ENCODE measurements around the gene MUC6.
"Not testable (repeated sequence)": the region's sequence is repeated elsewhere in the genome, so short reads cannot be mapped to it uniquely, and the experiment has no call there.

MUC6 gene

GRCh38 chr11:984546-984945 is 52.0 kb downstream of the MUC6 start:
- DNase-seq = no peak

GRCh38 chr11:981764-982163 is 54.8 kb downstream of the MUC6 start:
- no peak for DNase-seq

DNA sequence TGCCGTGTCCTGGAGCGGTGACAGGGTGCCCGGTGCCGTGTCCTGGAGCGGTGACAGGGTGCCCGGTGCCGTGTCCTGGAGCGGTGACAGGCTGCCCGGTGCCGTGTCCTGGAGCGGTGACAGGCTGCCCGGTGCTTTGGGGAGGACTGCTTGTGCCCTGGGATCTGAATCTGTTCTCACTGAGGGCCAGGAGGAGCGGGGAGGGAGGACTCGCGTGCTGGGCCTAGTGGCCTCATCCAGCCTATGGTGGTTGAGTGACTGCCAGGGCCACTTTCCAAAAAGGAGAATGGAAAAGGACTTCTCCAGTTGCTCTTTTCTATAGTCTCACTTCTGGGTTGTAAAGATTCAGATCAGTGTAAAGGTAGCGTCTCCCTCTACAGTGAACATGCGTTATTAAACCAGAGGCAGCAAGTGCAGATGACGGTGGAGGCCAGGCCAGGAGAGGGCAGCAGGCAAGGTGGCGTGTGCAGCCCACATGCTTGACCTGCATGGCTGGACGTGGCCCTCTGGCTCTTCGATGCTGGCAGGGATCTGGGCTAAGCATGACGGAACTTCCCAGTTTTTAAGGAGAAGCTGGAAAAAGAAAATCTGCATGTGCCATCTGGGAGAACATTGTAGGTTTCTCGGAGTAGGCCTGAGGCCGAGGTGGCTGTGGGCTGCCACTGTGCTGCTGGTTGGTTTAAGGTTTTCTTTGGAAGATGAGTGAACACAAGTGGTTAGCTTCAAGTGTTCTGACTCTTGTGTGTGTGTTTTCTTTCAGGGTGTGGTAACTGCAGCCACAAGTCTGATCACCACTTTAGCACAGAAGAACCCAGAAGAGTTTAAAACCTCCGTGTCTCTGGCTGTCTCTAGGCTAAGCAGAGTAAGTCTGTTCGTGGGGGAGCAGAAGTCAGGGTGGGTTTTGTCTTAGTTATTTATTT is 55.8 kb downstream of the MUC6 start:
- no peak for DNase-seq

DNA sequence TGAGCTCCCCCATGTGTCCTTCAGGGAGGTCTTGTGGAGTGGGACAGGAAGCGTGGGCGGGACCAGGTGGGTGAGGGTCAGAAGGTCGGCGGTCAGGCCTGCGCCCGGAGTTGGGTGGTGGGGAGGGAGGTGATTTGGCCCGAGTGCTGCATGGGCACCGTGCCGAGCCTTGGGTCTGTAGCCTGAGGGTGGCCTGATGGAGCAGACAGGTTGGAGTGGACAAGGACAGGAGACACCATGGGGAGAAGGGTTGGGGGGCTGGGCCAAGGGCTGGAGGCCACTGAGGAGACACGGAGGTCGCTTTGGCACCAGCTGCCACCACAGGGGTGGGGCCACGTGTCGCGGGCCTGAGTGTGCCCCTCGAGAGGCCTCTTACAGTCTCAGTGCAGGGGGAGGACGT is 57.7 kb downstream of the MUC6 start:
- DNase-seq = no peak

DNA sequence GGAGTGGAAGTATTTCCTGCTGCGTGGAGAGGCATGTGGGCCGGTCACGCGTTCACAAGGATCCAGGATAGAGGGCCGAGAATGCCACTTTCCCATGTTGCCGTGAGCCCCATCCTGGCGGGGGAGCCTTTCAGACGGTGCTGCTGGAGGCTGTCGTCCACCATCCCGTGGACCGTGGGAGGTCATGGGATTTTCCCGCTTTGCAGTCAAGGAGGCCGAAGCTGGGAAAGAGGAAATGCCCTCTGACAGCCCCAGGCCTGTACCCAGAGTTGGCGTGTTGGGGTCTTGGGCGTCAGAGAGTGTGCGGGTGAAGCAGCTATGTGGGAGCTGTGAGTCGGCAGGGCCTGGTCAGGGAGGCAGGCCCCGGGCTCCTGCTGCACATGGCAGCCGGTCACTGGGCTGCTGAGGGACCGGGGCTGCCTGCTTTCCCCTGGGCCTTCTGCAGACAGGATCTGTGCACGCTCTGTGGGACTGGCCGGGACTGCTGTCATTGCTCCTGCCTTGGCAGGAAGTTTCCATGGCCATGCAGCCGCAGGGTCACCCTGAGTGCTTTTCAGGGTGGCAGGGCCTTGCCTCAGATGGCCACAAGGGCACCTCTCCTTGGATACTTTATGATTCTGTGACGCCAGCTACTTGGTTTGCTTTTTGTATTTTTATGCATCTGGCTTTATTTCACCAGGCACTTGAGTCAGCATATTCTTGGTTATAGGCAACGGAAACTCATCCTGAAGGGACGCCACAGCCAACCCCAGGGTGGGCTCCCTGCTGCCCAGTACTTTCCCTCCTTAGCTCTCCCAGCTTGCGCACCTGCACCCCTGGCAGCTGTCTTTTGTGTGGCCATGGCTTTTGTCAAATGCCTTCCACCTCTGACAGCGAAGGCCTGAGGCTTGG is 58.4 kb downstream of the MUC6 start:
- no peak for DNase-seq

DNA sequence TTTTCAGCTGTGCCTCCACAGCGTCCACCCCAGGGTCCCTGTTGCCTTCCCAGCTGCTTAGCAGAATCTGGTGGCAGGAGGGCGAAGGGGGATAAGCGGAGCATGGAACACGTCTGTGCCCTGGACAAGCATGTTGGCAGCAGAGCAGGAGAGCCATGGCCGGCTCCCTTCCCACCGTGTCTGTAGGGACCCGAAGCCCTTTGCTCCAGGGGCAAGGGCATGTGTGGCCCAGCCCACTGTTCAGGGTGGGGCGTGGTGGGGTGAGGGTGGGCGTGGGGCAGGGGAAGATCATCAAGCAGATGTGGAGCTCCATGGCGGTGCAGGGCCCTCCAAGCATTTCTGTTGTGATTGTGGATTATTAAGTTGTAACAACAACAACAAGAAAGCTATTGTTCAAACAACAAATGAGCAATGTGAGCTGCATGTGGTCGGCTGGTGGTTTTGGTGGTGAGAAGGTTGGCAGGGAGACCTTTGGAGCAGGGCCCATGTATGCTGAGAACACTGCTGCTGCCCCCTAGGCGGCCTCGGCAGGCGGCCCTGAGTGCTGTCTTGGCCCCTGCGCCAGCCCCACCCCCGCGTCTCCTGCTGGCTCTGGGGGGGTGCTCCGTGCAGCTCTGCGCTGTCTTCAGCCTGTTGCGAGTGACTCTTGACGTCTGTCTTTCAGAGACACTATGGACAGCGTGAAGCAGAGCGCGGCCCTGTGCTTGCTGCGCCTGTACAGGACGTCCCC is 59.9 kb downstream of the MUC6 start:
- no peak for DNase-seq

GRCh38 chr11:975827-976226 is 60.7 kb downstream of the MUC6 start:
- no peak for DNase-seq

GRCh38 chr11:975376-975775 is 61.1 kb downstream of the MUC6 start:
- not testable (repeated sequence) for DNase-seq

- DNase-seq = no peak
These were observed 63.3 kb downstream of the MUC6 start for GRCh38 chr11:973237-973636.

DNA sequence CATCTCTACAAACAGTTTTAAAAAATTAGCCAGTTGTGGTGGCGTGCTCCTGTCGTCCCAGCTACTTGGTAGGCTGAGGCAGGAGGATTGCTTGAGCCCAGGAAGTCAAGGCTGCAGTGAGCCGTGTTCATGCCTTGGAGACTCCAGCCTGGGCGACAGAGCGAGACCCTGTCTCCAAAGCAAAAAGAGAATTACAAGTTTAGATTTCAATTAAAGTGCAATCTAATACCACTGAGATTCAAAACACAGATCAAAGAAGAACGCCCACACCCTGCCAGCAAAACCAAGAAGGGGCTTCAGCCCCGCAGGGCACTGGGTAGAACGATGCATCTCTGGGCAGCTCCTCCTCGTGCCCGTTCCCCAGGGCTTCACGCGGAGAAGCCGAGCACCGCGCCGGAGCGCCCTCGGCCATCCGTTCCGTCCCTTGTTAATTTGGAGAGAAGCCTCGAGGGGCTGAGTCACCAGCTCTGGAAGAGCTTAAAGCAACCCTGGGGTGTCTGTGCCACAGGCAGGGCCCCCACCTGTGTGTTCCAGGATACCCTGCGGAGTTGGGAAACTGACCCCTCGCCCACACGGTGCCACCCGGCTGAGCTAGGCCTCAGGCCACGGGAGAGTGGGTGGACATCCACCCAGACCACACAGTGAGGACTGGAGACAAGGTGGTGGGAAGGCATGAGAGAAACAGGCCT is 63.9 kb downstream of the MUC6 start:
- no peak for DNase-seq

GRCh38 chr11:971731-972365 is 64.7 kb downstream of the MUC6 start:
- no peak for DNase-seq

DNA sequence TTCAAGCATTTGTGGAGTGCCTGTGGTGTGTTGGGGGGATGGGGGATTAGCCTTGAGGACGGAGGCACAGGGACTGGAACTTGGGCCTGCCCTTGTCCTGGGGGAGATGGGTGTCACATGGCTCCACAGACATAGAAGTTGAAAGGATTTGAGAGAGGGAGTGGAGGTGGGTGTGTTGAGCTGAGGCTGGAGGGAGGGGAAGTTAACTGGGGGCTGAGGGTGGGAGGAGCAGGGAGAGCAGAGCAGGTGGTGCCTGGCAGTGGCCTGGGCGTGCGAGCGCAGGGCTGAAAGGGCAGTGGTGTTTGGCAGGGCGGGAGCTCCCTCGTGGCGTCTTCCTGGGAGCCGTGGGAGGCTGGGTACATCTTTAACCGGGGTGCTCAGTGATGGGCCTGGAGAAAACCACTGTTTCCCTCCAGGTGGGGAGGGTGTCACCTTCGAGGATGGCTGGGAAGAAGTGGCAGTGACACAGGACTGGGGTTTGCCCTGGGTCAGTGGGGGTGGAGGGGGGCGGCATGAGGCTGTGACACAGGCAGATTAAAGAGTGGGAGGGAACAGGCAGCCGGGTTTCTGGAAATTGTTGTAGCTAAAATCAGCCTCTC is 65.3 kb downstream of the MUC6 start:
- DNase-seq = no peak

DNA sequence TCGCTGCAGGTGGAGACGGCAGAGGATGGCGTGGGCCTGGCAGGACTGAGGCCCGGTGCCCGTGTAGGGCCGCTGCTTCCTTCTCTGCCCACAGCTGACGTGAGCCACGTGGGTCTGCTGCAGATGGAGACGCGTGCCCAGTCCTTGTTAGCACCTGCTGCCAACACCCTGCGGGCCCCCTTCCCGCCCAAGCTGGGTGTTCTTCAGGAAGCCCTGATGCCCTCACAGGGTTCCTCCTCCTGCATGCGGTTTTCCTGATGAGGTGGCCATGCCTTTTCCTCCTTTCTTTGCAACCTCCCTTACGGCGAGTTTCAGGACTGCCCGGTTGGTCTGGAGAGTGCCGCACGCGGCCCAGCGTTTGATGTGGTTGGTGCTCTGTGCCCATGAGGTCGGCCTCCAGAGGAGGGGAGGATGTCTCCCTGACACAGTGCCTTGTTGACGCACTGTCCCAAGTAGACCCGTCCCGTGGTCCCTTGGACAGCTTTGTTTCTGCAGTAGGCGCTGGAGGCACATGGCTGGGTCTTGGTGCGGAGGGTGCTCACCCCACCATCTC is 66.1 kb downstream of the MUC6 start:
- DNase-seq = no peak

- no peak for DNase-seq
These were observed 66.8 kb downstream of the MUC6 start for GRCh38 chr11:969651-970205.

DNA sequence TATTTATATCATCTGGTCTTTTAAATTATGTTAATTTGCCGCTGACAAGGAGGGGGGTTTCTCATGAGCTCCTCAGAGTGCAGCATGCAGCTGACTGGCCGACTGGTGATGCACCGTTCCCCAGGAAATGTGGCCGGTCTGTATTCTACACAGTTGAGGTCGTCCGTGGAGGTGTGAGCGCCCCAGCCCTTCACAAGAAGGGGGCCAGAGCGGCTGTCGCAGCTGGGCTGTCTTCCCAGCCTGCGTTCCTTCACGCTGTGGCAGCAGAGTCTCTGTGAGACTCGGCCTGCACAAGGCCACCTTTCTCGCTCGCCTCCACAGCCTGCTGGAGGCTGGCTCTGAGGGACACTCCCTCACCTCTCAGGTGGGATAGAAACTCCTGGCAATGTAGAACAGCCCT is 67.7 kb downstream of the MUC6 start:
- DNase-seq = no peak

GRCh38 chr11:967995-968751 is 68.3 kb downstream of the MUC6 start:
- DNase-seq = no peak

DNA sequence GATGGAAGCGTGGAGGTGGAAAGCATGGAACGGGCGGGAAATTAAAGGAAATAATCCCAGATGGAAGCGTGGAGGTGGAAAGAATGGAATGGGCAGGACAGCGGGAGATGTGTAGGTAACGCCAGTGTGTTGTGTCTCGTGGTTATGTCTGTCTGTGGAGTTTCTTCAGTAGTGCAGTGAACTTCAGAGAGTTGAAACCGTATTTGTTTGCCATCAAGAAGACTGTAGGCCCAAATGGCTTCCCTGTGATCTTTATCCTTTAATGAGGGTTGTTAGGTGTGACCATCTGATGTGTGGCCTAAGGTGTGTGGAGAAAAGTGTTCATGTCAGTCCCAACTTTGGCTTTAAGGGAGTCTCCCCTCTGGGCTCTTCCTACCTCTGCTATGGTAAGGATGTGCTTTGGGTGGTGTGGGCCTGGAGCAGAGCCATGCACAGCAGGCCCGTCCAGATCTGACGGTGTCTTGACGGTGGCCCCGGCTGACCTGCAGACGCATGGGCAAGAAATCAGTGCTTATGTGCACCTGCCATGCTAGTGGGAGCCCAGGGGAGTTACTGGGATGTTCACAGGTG is 71.2 kb downstream of the MUC6 start:
- DNase-seq = no peak

- no peak for DNase-seq
These were observed 72.7 kb downstream of the MUC6 start for GRCh38 chr11:963852-964251.

Data from HCEC 1CT (cell line).